Left colon (tissue), 2 donors: ENCODE measurements around the gene CSF1R. TPM values are rescaled to one million over a fixed set of nuclear protein-coding genes. Genes with fewer than 3 reads are reported as not detected.

Experiments
- ATAC-seq: fragments of 200-7000 bp; cut with Tn5 transposase; one replicate; pipeline ENCODE4 v1.9.1; 2020; ENCODE audit warnings: mild to moderate bottlenecking, moderate library complexity
- DNase-seq, 2 donors: peaks; one replicate each; pipeline ENCODE4 v3.0.0-alpha.2; 2020
- intact Hi-C, 2 donors: fragments of 100-400 bp; cut with DNase I in 1 of 2; cut with micrococcal nuclease in 1 of 2; formaldehyde crosslinking; loops; one replicate each; pipeline versions ENCODE4 v1.11.2 to v1.14.0; 2022; cut with DNase I, micrococcal nuclease
- total RNA-seq, 2 donors: library from RNA; stranded (reverse); fragmentation: NEBNext Ultra II Directional; extraction: Animal tissue kit (Norgen Biotek cat#: 25700); gene quantifications; one replicate each; pipeline ENCODE4 v1.2.1, GENCODE V29; 2021
- donor health status: DM: no; HTN: no; CAD: no.
- donor health status: DM: yes; HTN: yes; CAD: no.

Gene CSF1R
- total RNA-seq, 2 donors from 2014 or later = 6.9 to 32.2 TPM

GRCh38 chr5:150078802-150079689, 7.3 kb downstream of the CSF1R start:
- ATAC-seq = no peak
- intact Hi-C loops = no loop called here
- no peak for DNase-seq

- intact Hi-C loops = no loop called here
- ATAC-seq = no peak
- no peak for DNase-seq
Measured at GRCh38 chr5:150077996-150078801, 8.2 kb downstream of the CSF1R start.

- ATAC-seq = no peak
- no peak for DNase-seq
- intact Hi-C loops = no loop called here
Measured at GRCh38 chr5:150077060-150077459, 9.3 kb downstream of the CSF1R start.

- no peak for DNase-seq
Measured at GRCh38 chr5:150075806-150076205, 10.5 kb downstream of the CSF1R start.

GRCh38 chr5:150075233-150075632, 11.1 kb downstream of the CSF1R start:
- DNase-seq = no peak
- intact Hi-C loops = no loop called here
- ATAC-seq = no peak

More at GRCh38 chr5:150075806-150076205, 10.5 kb downstream of the CSF1R start:
- no peak for ATAC-seq
- intact Hi-C loops = no loop called here

GRCh38 chr5:150073677-150074076, 12.7 kb downstream of the CSF1R start:
- intact Hi-C loops = no loop called here
- no peak for DNase-seq
- no peak for ATAC-seq

- DNase-seq = no peak
- ATAC-seq = no peak
- intact Hi-C loops = no loop called here
Measured at GRCh38 chr5:150073086-150073625, 13.2 kb downstream of the CSF1R start.

GRCh38 chr5:150070821-150071220, 15.5 kb downstream of the CSF1R start:
- no peak for DNase-seq
- intact Hi-C loops = no loop called here
- ATAC-seq = no peak

GRCh38 chr5:150069672-150070627, 16.4 kb downstream of the CSF1R start:
- intact Hi-C loops = no loop called here
- ATAC-seq (peak; percentile 78), DNase-seq (no peak)

- no peak for DNase-seq
- ATAC-seq = no peak
- intact Hi-C loops = no loop called here
Measured at GRCh38 chr5:150068961-150069645, 17.3 kb downstream of the CSF1R start.

GRCh38 chr5:150068472-150068871, 17.9 kb downstream of the CSF1R start:
- ATAC-seq (peak; percentile 67), DNase-seq (peak in 1 of 2 donors; percentile 58)
- intact Hi-C loops = no loop called here

- intact Hi-C loops = no loop called here
- ATAC-seq (no peak), DNase-seq (no peak)
Measured at GRCh38 chr5:150068071-150068470, 18.3 kb downstream of the CSF1R start.

GRCh38 chr5:150067405-150067960, 18.9 kb downstream of the CSF1R start:
- intact Hi-C loops = no loop called here
- no peak for ATAC-seq
- no peak for DNase-seq

GRCh38 chr5:150066901-150067396, 19.4 kb downstream of the CSF1R start:
- ATAC-seq = no peak
- intact Hi-C loops = no loop called here
- DNase-seq = no peak

GRCh38 chr5:150066436-150066835, 19.9 kb downstream of the CSF1R start:
- ATAC-seq (no peak), DNase-seq (no peak)
- intact Hi-C loops = no loop called here

GRCh38 chr5:150065886-150066285, 20.5 kb downstream of the CSF1R start:
- DNase-seq = peak in 1 of 2 donors; percentile 45
- no peak for ATAC-seq
- intact Hi-C loops = no loop called here

GRCh38 chr5:150065346-150065745, 21.0 kb downstream of the CSF1R start:
- no peak for ATAC-seq
- peak in 1 of 2 donors; percentile 48 for DNase-seq
- intact Hi-C loops = no loop called here
